K562 (cell line): Measurements from ENCODE around the gene SH3BP2. TPM values are rescaled to one million over a fixed set of nuclear protein-coding genes. Genes with fewer than 3 reads are reported as not detected.
A peak's percentile ranks its signal among the peaks of the same experiment; 100 is the strongest.

Experiments
- BHLHE40 ChIP-seq: IDR thresholded peaks from 2 replicates; pipeline ENCODE4 v1.6.1; 2011; ENCODE audit warnings: low read length, improper control_type of control experiment
- CTCF ChIP-seq, 3 experiments: IDR thresholded peaks in 2 of 3; conservative IDR thresholded peaks in 1 of 3; 2 replicates each; pipeline ENCODE4 v1.5.1; 2011 to 2012; ENCODE audit warnings: low read length in 3 of 3, mild to moderate bottlenecking in 3 of 3, control low read depth in 2 of 3, improper control_type of control experiment in 1 of 3, inconsistent platforms in 1 of 3, low read depth in 1 of 3, mixed read lengths in 1 of 3, moderate library complexity in 1 of 3; ENCODE audit not compliant: insufficient read depth in 2 of 3
- FOXP1 ChIP-seq: sonication (generic); formaldehyde crosslinking; IDR thresholded peaks from 2 replicates; pipeline ENCODE4 v1.8.0; 2022; ENCODE audit warnings: mild to moderate bottlenecking, missing genetic modification reagents
- HDAC1 ChIP-seq, 2 experiments: fragments of 450-650 bp; IDR thresholded peaks; 2 replicates each; pipeline ENCODE4 v1.6.1; 2016 to 2017; ENCODE audit warnings: inconsistent platforms in 1 of 2, mild to moderate bottlenecking in 1 of 2, moderate library complexity in 1 of 2
- HDAC2 ChIP-seq: fragments of 450-650 bp; IDR thresholded peaks from 2 replicates; pipeline ENCODE4 v1.6.1; 2016; ENCODE audit warnings: mild to moderate bottlenecking
- HDAC3 ChIP-seq: fragments of 450-650 bp; IDR thresholded peaks from 2 replicates; pipeline ENCODE4 v1.6.1; 2018; ENCODE audit warnings: borderline replicate concordance, mild to moderate bottlenecking, moderate library complexity; ENCODE audit not compliant: partially characterized antibody
- JUND ChIP-seq, 2 experiments: IDR thresholded peaks; 2 replicates in 1 of 2; 3 replicates in 1 of 2; pipeline ENCODE4 v1.6.1; 2011; ENCODE audit warnings: borderline replicate concordance in 2 of 2, low read depth in 2 of 2, low read length in 2 of 2, improper control_type of control experiment in 1 of 2, missing biosample characterization in 1 of 2, missing genetic modification characterization in 1 of 2, missing genetic modification reagents in 1 of 2
- MEIS2 ChIP-seq: fragments of 450-650 bp; IDR thresholded peaks from 2 replicates; pipeline ENCODE4 v1.6.1; 2014; ENCODE audit warnings: mild to moderate bottlenecking; ENCODE audit not compliant: partially characterized antibody
- PBX2 ChIP-seq, 2 experiments: IDR thresholded peaks in 1 of 2; conservative IDR thresholded peaks in 1 of 2; 2 replicates each; pipeline ENCODE4 v1.6.1; 2016; ENCODE audit warnings: low read depth in 2 of 2, mild to moderate bottlenecking in 1 of 2, missing compliant biosample characterization in 1 of 2, missing genetic modification characterization in 1 of 2, moderate library complexity in 1 of 2
- PKNOX1 ChIP-seq: fragments of 450-650 bp; IDR thresholded peaks from 2 replicates; pipeline ENCODE4 v1.6.1; 2016
- PML ChIP-seq: IDR thresholded peaks from 2 replicates; pipeline ENCODE4 v1.6.1; 2012; ENCODE audit warnings: low read length, inconsistent platforms
- POU5F1 ChIP-seq: fragments of 150-350 bp; IDR thresholded peaks from 2 replicates; pipeline ENCODE4 v1.6.1; 2014; ENCODE audit warnings: borderline replicate concordance, low read length, low read depth, mild to moderate bottlenecking; ENCODE audit not compliant: partially characterized antibody
- RAD21 ChIP-seq, 2 experiments: fragments of 250-450 bp in 1 of 2; fragments of 450-650 bp in 1 of 2; sonication (Bioruptor Pico) in 1 of 2; formaldehyde crosslinking in 1 of 2; IDR thresholded peaks in 1 of 2; conservative IDR thresholded peaks in 1 of 2; 2 replicates each; pipeline versions ENCODE4 v1.4.0 to v1.8.0; 2020 to 2022; ENCODE audit warnings: mild to moderate bottlenecking in 2 of 2, moderate library complexity in 1 of 2
- RBM14 ChIP-seq: fragments of 200-400 bp; formaldehyde crosslinking; IDR thresholded peaks from 2 replicates; pipeline ENCODE4 v1.6.1; 2018; ENCODE audit warnings: low read depth, mild to moderate bottlenecking, low read length, moderate library complexity, borderline replicate concordance; ENCODE audit not compliant: insufficient read depth
- TRIM25 ChIP-seq: fragments of 450-650 bp; IDR thresholded peaks from 2 replicates; pipeline ENCODE4 v1.7.0; 2016; ENCODE audit warnings: borderline replicate concordance
- XRCC5 ChIP-seq: fragments of 200-400 bp; formaldehyde crosslinking; IDR thresholded peaks from 2 replicates; pipeline ENCODE4 v1.6.1; 2017; ENCODE audit warnings: low read depth, mild to moderate bottlenecking, low read length
- ZKSCAN8 ChIP-seq: fragments of 200-800 bp; sonication (Bioruptor generic); IDR thresholded peaks from 2 replicates; pipeline ENCODE4 v1.6.1; 2016; ENCODE audit warnings: missing genetic modification characterization, missing compliant biosample characterization
- ZNF121 ChIP-seq: sonication (generic); formaldehyde crosslinking; conservative IDR thresholded peaks from 2 replicates; pipeline ENCODE4 v1.8.0; 2022; ENCODE audit warnings: missing genetic modification reagents
- polyA plus RNA-seq, 8 experiments: library from polyadenylated mRNA; depleted of rRNA in 4 of 8; stranded (reverse) in 5 of 8; unstranded in 3 of 8; fragments of >200 nt; fragmentation: Nextera tagmentation in 2 of 8; fragmentation: Illumina TruSeq in 1 of 8; extraction: Ambion mirVana in 2 of 8; extraction: Trizol in 1 of 8; gene quantifications; 2 replicates each; pipeline versions ENCODE4 v1.2.1 to v1.2.3, GENCODE V29; 2011 to 2014; ENCODE audit warnings: inconsistent platforms in 1 of 8, missing spikeins in 1 of 8
- total RNA-seq, 7 experiments: library from RNA; depleted of rRNA in 6 of 7; stranded (reverse); fragments of >200 nt in 6 of 7; fragmentation: Illumina TruSeq in 2 of 7; extraction: Trizol in 2 of 7; gene quantifications; 2 replicates each; pipeline versions ENCODE4 v1.2.1 to v1.2.3, GENCODE V29; 2011 to 2021; ENCODE audit warnings: low replicate concordance in 1 of 7

The SH3BP2 gene
- total and polyA plus RNA-seq, 9 of the 15 experiments (the other 6 are each of a cell fraction or from before 2014, with no cell fraction given) = 0.34 to 16.0 (median 5.1) TPM

GRCh38 chr4:2803624-2804448 is 11.0 kb downstream of the SH3BP2 start (continued):
- TF ChIP-seq PBX2 (CRISPR knock-in tag; IDR thresholded peaks at IDR 0.05; ENCODE audit: low read depth) (no peak), PBX2 (tag; conservative IDR thresholded peaks at IDR 0.05; ENCODE audit: low read depth) (no peak), HDAC2 (peak; percentile 58; the same call in 1 of the 2 replicates), ZNF121 (no peak), XRCC5 (no peak), MEIS2 (peak; percentile 37), PKNOX1 (0 out of 2 replicates have a peak, but pooled peaks have one; percentile 7), BHLHE40 (peak; percentile 43), PML (no peak), CTCF (IDR thresholded peaks at IDR 0.05 in 2 of 3, conservative IDR thresholded peaks at IDR 0.05 in 1 of 3; ENCODE audit: insufficient read depth in 2 of 3, low read depth in 1 of 3, low read length in 3 of 3) (0 out of 6 replicates have a peak, but pooled peaks of 1 of the 3 experiments have one; percentile 3), FOXP1 (no peak), TRIM25 (no peak), RBM14 (no peak), HDAC1 (IDR thresholded peaks at IDR 0.05) (peak in 1 of 2 experiments; percentile 47; a peak in 1 of 4 replicates), POU5F1 (no peak), RAD21 (CRISPR knock-in tag; conservative IDR thresholded peaks at IDR 0.05 in 1 of 2, IDR thresholded peaks at IDR 0.05 in 1 of 2) (no peak), HDAC3 (no peak), ZKSCAN8 (CRISPR knock-in tag) (no peak), JUND (IDR thresholded peaks at IDR 0.05; ENCODE audit: borderline replicate concordance, low read depth, low read length) (peak; percentile 90), JUND (tag; IDR thresholded peaks at IDR 0.05; ENCODE audit: borderline replicate concordance, low read depth, low read length) (peak; percentile 77; the same call in 2 of the 3 replicates)
